GM20000 (cell line): ENCODE data around the gene ADAMTSL5.

Experiments used
- DNase-seq: peaks from one replicate; pipeline ENCODE4 v3.0.0; 2012; ENCODE audit warnings: low spot score
- TF ChIP-seq, protein P1 (sequence below): IDR thresholded peaks from 2 replicates; pipeline ENCODE4 v1.5.1; 2012; ENCODE audit warnings: mild to moderate bottlenecking, control low read depth; ENCODE audit errors: extremely low read depth, missing control alignments

The ADAMTSL5 gene

GRCh38 chr19:1471515-1472160 is 41.2 kb downstream of the ADAMTSL5 start:
- TF ChIP-seq, protein P1, sequence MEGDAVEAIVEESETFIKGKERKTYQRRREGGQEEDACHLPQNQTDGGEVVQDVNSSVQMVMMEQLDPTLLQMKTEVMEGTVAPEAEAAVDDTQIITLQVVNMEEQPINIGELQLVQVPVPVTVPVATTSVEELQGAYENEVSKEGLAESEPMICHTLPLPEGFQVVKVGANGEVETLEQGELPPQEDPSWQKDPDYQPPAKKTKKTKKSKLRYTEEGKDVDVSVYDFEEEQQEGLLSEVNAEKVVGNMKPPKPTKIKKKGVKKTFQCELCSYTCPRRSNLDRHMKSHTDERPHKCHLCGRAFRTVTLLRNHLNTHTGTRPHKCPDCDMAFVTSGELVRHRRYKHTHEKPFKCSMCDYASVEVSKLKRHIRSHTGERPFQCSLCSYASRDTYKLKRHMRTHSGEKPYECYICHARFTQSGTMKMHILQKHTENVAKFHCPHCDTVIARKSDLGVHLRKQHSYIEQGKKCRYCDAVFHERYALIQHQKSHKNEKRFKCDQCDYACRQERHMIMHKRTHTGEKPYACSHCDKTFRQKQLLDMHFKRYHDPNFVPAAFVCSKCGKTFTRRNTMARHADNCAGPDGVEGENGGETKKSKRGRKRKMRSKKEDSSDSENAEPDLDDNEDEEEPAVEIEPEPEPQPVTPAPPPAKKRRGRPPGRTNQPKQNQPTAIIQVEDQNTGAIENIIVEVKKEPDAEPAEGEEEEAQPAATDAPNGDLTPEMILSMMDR, result no peak
- no peak for DNase-seq

DNA sequence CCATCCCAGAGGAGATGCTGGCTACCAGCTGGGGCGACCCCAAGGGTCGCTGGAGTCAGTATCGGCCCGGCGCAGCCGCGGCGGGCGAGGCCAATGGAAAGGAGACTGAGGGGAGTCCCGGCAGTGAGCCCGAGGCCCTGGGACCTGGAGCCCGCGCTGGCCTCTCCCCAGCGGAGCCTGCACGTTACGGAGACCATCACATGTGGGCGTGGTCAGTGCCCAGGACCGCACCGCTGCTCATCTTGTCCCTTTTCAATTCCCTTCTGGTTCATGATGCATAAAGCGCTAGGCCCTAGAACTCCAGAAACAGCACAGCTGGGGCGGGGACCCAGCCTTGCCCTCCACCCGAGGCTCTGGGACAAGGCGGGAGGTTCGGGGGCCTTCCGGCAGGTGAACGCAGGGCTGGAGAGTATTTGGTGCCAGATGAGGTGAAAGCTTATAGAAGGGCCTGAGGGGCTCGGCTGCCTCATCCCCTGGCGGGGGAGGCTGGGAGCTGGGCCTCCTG is 41.8 kb downstream of the ADAMTSL5 start:
- no peak for DNase-seq

DNA sequence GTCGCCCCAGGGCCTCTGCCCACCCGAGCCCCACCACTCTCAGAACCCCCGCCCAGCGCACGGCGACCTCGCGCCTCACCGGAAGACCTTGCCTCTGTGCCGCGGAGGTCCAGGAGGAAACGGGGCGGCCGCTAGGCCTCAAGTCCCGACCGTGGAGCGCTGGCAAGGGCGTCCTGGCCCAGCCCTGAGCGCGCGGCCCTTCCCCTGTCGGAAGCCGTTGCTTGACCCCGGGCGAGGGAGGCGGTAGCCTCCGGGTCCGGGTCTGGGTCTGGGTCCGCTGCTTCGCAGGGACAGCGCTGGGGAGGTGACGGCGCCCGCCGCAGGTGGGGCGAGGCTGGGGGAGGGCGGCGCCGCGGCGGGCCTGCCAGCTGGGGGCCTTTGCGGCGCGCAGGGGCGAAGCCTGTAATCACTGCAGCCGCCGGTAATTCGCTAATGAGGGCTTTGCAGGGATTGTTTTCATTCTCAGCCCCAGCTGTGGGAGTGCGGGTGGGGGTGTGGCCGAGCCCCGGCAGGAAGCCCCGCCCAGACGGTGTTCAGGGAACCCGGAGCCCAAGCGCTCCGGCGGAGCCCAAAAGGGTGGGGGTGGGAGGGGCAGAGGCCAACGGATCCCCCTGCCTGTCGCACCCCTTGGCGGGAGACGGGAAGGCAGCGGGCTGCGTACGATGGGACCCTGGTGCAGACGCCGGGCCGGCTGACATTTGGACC is 42.4 kb downstream of the ADAMTSL5 start:
- TF ChIP-seq, protein P1, result no peak
- peak; percentile 89 for DNase-seq

More for the DNA sequence above, 41.8 kb downstream of the ADAMTSL5 start:
- TF ChIP-seq, protein P1, result no peak

DNA sequence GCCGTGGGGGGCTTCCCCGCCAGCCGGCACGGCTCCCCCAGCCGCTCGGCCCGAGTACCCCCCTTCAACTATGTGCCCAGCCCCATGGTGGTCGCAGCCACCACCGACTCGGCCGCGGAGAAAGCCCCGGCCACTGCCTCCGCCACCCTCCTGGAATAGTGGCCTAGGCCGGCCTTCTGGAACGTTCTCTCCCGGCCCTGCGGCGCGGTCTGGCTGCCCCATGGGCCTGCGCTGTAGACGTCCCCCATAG is 42.8 kb downstream of the ADAMTSL5 start:
- TF ChIP-seq, protein P1, result no peak
- no peak for DNase-seq

GRCh38 chr19:1469255-1470054 is 43.4 kb downstream of the ADAMTSL5 start:
- DNase-seq, result no peak

GRCh38 chr19:1468821-1469254 is 44.0 kb downstream of the ADAMTSL5 start:
- DNase-seq, result peak; percentile 79

More at GRCh38 chr19:1469255-1470054, 43.4 kb downstream of the ADAMTSL5 start:
- TF ChIP-seq, protein P1, result no peak

More at GRCh38 chr19:1468821-1469254, 44.0 kb downstream of the ADAMTSL5 start:
- TF ChIP-seq, protein P1, result no peak
